GM18951 (cell line): ENCODE results near the gene CDH4.
"Not testable (repeated sequence)": the region's sequence is repeated elsewhere in the genome, so short reads cannot be mapped to it uniquely, and the experiment has no call there.

Experiments used
- POLR2A ChIP-seq: IDR thresholded peaks from 4 replicates; pipeline ENCODE4 v1.6.1; 2011; ENCODE audit warnings: mild to moderate bottlenecking; ENCODE audit not compliant: insufficient read length, insufficient read depth; ENCODE audit errors: extremely low read depth
- in situ Hi-C: fragments of 300-500 bp; cut with MboI; formaldehyde crosslinking; loops from one replicate; pipeline ENCODE4 v1.12.0; 2022; ENCODE audit warnings: low sequenced_read_pairs, mixed read lengths, inconsistent platforms; ENCODE audit not compliant: unreplicated experiment

CDH4 gene

DNA sequence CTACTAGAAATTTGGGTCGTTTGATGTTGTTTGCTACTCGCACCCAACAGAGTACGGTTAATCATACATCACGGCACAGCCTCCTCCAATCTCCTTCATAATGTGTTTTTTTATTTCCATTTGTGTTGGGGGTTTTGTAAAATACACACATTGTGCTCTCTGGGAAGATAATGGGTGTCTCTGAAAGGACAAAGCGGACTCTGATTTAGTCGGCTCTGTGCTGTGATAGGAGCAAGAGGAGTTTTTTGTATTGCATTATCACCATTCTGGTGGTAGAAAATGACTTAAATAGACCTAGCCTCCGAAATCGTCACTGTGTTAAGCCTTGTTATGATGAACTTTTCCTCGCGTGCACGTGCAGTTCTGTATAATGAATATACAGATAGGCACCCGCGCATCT, 196.3 kb downstream of the CDH4 start:
- no peak for TF ChIP-seq POLR2A
- in situ Hi-C loops: no loop called here

- in situ Hi-C loops: no loop called here
- TF ChIP-seq POLR2A: no peak
Measured at GRCh38 chr20:61449057-61449609, 197.1 kb downstream of the CDH4 start.

- TF ChIP-seq POLR2A: no peak
- in situ Hi-C loops: no loop called here
Measured at GRCh38 chr20:61449916-61450315, 197.9 kb downstream of the CDH4 start.

DNA sequence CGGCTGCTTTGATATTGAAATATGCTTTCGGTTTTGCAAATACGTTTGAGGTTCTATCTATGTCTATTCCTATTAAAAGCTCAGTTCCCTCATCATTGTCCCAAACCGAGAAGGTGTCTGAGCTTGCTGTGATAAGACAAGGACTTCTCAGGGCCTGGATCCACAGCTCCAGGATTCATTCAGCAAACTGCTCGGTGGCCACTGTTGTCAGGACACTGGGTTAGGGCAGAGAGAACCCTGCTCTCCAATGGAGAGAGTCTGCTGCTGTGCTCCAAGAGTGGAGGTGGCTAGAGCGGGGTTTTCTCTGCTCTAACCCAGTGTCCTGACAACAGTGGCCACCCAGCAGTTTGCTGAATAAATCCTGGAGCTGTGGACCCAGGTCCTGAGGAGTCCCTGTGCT, 198.5 kb downstream of the CDH4 start:
- no peak for TF ChIP-seq POLR2A
- in situ Hi-C loops: no loop called here

- no peak for TF ChIP-seq POLR2A
- in situ Hi-C loops: no loop called here
Measured at GRCh38 chr20:61451009-61451408, 198.9 kb downstream of the CDH4 start.

- TF ChIP-seq POLR2A: no peak
- in situ Hi-C loops: no loop called here
Measured at GRCh38 chr20:61451953-61452352, 199.9 kb downstream of the CDH4 start.

DNA sequence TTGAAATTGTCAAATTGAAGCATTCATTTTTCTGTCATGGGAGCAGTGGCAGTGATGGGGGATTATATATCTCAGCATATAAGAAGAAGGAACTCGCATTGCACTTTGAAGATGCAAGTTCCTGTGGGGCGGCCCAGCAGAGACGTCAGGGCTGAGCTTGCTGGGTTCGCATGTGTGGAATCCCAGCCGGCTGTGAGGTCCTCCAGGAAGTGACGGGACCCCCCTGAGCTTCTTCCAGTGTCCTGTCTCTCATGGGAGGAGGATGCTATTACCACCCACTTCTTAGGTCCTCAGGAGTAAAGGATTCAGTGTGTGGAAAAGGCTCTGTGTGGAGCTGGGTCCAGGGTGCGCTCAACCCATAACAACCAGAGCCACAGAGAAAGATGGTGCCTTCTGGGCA, 201.2 kb downstream of the CDH4 start:
- TF ChIP-seq POLR2A: no peak
- in situ Hi-C loops: no loop called here

- in situ Hi-C loops: not testable (repeated sequence)
Measured at GRCh38 chr20:61453623-61454022, 201.6 kb downstream of the CDH4 start.

DNA sequence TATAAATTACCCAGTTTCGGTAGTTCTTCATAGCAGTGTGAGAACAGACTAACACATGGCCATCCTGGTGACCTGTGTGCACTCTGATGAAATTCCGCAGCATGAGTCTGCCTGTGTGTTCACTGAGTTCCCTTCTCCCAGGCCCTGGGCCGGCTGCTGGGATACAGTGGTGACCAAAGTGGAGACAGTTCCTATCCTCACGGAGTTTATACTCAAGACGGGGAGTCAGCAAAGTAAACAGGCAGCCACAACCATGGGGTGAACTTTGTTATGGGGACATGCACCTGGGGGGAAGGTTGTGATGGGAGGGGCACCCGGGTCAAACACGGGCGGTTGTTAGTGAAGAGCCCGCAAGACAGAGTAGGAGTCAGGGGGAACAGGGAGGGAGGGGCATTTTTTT, 202.0 kb downstream of the CDH4 start:
- in situ Hi-C loops: no loop called here
- no peak for TF ChIP-seq POLR2A

GRCh38 chr20:61455508-61456215, 203.6 kb downstream of the CDH4 start:
- in situ Hi-C loops: no loop called here
- no peak for TF ChIP-seq POLR2A

DNA sequence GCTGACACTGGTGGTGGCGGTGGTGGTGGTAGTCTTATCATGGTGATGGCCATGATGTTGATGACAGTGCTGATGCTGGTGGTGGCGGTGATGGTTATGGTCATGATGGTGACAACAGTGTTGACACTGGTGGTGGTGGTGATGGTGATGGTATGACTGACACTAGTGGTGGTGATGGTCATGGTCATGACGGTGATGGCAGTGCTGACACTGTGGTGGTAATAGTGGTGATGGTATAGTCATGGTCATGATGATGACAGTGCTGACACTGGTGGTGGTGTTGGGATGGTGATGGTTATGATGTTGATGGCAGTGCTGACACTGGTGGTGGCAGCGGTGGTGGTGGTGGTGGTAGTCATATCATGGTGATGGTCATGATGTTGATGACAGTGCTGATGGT, 205.7 kb downstream of the CDH4 start:
- in situ Hi-C loops: no loop called here
- no peak for TF ChIP-seq POLR2A

GRCh38 chr20:61458146-61458746, 206.2 kb downstream of the CDH4 start:
- in situ Hi-C loops: no loop called here

GRCh38 chr20:61459266-61459665, 207.2 kb downstream of the CDH4 start:
- in situ Hi-C loops: no loop called here
- no peak for TF ChIP-seq POLR2A

More at GRCh38 chr20:61458146-61458746, 206.2 kb downstream of the CDH4 start:
- TF ChIP-seq POLR2A: no peak

- in situ Hi-C loops: no loop called here
- no peak for TF ChIP-seq POLR2A
Measured at GRCh38 chr20:61459705-61460104, 207.6 kb downstream of the CDH4 start.

- no peak for TF ChIP-seq POLR2A
- in situ Hi-C loops: no loop called here
Measured at GRCh38 chr20:61460261-61461052, 208.4 kb downstream of the CDH4 start.
